Mesodermal cell (in vitro differentiated cells): ENCODE data around the gene IZUMO1.
A peak's percentile ranks its signal among the peaks of the same experiment; 100 is the strongest.
"Not testable (repeated sequence)": the region's sequence is repeated elsewhere in the genome, so short reads cannot be mapped to it uniquely, and the experiment has no call there.

Source experiments
- H3K27ac ChIP-seq: 2 replicates; pipeline ENCODE4 v1.7.0; 2013; ENCODE audit warnings: mild to moderate bottlenecking, low read depth, low read length, moderate library complexity; ENCODE audit not compliant: severe bottlenecking
- H3K36me3 ChIP-seq: 2 replicates; pipeline ENCODE4 v1.7.1; 2013; ENCODE audit warnings: mild to moderate bottlenecking, low read length, moderate library complexity; ENCODE audit not compliant: control insufficient read depth, insufficient read depth
- H3K4me1 ChIP-seq: one replicate; pipeline ENCODE4 v1.7.1; 2013; ENCODE audit warnings: mild to moderate bottlenecking, low read length; ENCODE audit not compliant: insufficient read depth, control insufficient read depth, poor library complexity, severe bottlenecking
- H3K4me3 ChIP-seq: 2 replicates; pipeline ENCODE4 v1.7.0; 2013; ENCODE audit warnings: low read length, control low read depth, mild to moderate bottlenecking; ENCODE audit not compliant: insufficient read depth, poor library complexity, severe bottlenecking; ENCODE audit errors: extremely low read depth
- H3K9me3 ChIP-seq: 2 replicates; pipeline ENCODE4 v1.7.1; 2013; ENCODE audit warnings: mild to moderate bottlenecking, low read length, moderate library complexity; ENCODE audit not compliant: control insufficient read depth
- WGBS, 2 experiments: methylation state at CpG; one replicate each; pipeline ENCODE4 v1.1.5; 2013; ENCODE audit warnings: missing lambda C conversion rate in 2 of 2; ENCODE audit not compliant: insufficient coverage in 2 of 2; 5-methylcytosine and 5-hydroxymethylcytosine counted together

Gene IZUMO1

DNA sequence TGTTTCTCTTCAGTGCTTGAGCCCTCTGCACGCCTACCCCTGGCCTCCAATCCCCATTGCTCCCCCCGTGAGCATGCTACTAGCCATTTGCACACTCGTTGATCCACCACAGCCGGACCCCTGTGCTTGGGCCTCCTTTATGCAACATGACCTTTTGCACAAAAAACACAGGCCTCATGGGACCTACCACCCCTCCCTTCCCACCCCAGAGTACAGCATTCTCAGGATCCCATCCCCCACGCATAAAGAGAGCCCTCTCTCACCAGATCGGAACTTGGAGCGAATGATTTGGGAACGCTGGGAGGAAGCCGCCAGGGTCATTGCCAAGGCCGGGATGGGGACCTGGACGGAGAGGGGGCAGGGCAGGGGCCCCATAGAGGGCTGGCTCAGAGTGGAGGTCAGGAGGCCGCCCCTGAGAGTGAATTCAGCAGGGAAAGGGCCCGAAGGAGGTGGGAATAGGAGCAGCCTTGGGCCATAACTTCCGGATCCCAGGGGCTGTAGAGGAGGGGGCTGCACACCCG lies 27.9 kb downstream of the IZUMO1 start:
- WGBS, 2 experiments, result 57 to 71% methylated on average over 13 to 14 of the region's 15 CpGs

DNA sequence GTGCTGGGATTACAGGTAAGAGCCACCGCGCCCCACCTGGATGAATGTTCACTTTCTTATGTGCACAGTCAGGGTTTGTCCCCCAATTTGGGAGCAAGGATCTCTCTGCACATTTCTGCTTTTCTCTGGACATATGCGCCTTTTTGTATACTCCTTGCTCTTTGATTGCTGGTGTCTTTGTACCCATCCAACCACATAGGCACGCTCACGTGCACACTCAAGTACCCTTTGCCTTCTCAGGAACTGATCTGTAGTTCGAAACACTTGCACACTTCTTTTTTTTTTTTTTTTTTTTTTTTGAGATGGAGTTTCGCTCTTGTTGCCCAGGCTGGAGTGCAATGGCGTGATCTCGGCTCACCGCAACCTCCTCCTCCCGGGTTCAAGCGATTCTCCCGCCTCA lies 28.6 kb downstream of the IZUMO1 start:
- not testable (repeated sequence) for H3K27ac ChIP-seq, H3K36me3 ChIP-seq, H3K9me3 ChIP-seq, H3K4me3 ChIP-seq
- peaks cover 25% of the 10 kb centered on the region for H3K4me1 ChIP-seq
- WGBS, 2 experiments, result 88 to 97% methylated on average over 8 to 9 of the region's 13 CpGs

More for the DNA sequence above, 27.9 kb downstream of the IZUMO1 start:
- Histone ChIP-seq H3K4me3 (no peak overlapping the region), H3K9me3 (no peaks in the 10 kb centered on the region), H3K36me3 (no peaks in the 10 kb centered on the region), H3K4me1 (peaks cover 22% of the 10 kb centered on the region), H3K27ac (no peak overlapping the region)

DNA sequence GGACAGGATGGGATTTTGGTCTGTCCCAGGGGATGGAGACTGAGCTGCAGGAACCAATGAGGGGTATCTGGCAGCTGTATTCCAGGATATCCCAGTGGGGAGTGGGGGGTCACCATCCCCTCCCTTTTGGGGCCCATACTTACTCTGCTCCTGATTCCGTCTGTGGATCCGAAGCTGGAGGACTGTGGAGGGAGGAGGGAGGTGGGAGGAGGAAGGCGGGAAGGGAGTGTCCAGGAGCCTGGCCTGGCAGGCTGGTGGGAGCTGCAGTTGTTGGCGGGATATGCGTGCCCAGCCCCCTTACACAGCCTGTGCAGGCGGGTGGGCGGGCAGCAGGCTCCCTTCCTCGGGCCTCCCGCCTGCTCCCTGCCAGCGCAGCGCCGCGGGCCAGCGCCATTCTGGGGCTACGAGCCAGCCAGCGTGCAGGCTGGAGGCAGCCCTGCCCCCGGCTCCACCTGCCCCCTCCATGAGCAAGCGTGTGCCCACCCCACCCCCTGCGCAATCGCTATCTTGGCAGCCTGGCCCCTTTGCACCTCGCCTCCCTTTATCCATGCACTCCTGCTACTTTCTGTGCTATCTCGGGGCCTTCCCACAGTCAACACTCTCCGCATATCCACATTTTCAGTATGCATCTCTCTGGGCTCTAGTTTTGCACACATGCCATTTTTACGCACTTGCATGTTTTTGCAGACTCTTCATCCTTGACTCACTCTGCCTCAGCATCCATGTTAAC lies 30.0 kb downstream of the IZUMO1 start:
- 27 to 33% methylated on average over 14 to 16 of the region's 24 CpGs for WGBS, 2 experiments
- H3K27ac ChIP-seq, result peak overlapping the region; percentile 29
- peak overlapping the region; percentile 5 for H3K4me3 ChIP-seq

DNA sequence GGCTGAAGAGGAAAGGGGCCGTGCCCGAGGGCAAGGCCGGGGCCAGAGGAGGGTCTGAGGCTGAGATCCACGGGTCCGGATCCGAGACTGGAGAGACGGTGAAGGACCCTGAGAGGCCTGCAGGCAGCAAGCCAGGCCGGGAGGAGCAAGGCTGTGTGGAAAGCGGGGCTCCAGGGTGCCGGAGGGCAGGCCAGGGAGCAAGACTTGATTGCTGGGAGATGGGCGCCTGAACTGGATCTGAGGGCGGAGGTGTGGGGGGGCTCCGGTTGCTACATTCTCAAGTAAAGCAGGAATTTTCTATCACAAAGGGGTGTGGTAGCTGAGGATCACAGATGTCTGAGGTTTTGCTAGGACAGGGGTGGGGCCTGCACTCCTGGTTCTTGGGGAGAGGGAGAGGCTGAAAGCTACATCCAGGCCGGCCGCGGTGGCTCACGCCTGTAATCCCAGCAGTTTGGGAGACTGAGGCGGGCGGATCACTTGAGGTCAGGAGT lies 31.0 kb downstream of the IZUMO1 start:
- H3K27ac ChIP-seq, result no peak overlapping the region
- H3K4me1 ChIP-seq, result peaks cover 30% of the 10 kb centered on the region
- 90 to 94% methylated on average over 11 to 18 of the region's 19 CpGs for WGBS, 2 experiments
- H3K36me3 ChIP-seq, result no peaks in the 10 kb centered on the region
- no peaks in the 10 kb centered on the region for H3K9me3 ChIP-seq
- no peak overlapping the region for H3K4me3 ChIP-seq

More for the DNA sequence above, 30.0 kb downstream of the IZUMO1 start:
- H3K9me3 ChIP-seq, result no peaks in the 10 kb centered on the region
- peaks cover 30% of the 10 kb centered on the region for H3K4me1 ChIP-seq
- no peaks in the 10 kb centered on the region for H3K36me3 ChIP-seq

DNA sequence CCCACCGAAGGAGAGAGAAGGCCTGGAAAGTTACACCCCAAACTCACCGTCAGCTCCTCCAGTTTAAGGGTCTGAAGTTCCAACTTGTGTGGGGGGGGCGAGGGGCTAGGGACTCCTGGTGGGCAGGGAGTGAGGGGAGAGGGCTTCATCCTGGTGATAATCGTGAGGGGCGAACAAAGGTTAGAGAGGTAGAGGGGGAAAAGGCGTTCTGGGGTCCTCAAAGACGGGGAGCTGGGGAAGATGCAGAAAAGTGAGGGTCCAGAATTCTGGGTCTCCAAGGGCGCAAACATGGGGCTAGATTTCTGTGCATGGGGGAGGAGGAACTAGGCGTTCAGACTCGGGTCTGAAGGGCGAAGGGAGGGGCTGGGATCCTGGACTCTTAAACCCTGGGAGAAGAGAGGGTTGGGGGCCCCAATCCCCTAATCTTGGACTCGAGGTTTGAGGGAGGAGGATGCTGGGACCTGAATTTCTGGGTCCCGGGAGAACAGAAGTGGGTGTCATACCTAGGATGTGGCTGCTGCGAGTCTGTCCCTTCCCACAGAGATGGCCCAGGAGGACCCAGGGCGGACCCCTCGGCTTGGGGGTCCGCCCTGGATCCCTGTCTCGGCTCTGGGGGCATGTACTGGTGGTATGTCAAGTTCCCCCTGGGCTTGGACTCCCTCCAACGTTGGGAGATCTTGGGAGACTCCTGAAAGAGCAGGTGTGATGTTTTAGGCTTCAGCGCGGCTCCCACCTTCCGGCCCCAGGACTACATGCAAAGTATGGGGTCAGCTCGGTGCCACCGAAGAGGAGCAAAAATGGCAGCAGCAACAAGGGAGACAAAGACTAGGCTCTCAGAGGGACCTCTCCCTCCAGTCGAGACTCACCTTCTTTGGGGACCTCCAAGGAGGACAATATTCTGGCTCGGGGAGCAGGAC lies 31.7 kb downstream of the IZUMO1 start:
- H3K27ac ChIP-seq, result peak overlapping the region; percentile 57

DNA sequence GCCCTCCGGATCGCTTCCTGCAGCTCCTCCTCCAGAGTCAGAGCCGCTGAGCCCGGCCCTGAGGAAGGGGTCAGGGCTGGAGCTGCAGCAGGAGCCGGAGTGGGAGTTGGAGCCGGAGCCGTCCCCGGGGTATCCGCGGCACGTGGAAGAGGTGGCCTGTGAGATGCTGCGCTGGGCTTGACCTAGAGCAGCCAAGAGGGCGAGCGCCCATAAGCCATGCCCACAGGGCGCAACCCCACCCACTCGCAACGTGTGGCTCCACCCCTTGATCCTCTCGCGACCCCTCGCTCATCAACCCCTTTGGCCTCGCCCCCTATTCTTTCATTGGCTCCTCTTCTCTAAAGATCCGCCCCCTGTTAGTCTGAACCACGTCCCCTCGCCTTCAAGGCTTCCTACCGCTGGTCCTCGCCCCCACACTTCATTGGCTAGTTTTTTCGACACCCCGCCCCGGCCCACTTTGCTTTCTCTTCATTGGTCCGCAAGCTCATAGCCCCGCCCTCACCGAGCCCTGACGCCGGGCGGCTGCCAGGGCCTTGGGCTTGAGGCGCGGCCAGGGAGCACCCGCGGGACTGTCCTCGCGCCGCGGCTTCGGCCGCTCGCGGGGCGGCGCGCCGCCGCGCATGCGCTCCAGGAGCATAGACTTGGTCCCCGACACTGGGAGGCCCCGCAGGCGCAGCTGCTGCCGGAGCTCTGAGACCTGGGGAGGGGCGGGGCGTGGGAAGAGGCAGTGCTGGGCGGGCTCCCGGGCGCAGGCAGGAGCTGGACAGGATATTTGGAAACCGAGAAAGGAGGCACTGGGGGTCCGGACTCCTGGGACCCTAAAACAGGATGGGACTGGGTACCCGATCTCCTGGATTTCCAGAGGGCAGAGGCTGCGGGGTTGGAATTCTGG lies 32.6 kb downstream of the IZUMO1 start:
- 2% methylated on average over 36 to 59 of the region's 67 CpGs for WGBS, 2 experiments
- no peaks in the 10 kb centered on the region for H3K36me3 ChIP-seq
- H3K9me3 ChIP-seq, result no peaks in the 10 kb centered on the region
- H3K4me1 ChIP-seq, result peaks cover 22% of the 10 kb centered on the region
- H3K4me3 ChIP-seq, result peak overlapping the region; percentile 71
- H3K27ac ChIP-seq, result peak overlapping the region; percentile 57

More for the DNA sequence above, 31.7 kb downstream of the IZUMO1 start:
- 82 to 85% methylated on average over 20 of the region's 26 CpGs for WGBS, 2 experiments
- Histone ChIP-seq H3K4me3 (peak overlapping the region; percentile 47), H3K36me3 (no peaks in the 10 kb centered on the region), H3K4me1 (peaks cover 27% of the 10 kb centered on the region), H3K9me3 (no peaks in the 10 kb centered on the region)

DNA sequence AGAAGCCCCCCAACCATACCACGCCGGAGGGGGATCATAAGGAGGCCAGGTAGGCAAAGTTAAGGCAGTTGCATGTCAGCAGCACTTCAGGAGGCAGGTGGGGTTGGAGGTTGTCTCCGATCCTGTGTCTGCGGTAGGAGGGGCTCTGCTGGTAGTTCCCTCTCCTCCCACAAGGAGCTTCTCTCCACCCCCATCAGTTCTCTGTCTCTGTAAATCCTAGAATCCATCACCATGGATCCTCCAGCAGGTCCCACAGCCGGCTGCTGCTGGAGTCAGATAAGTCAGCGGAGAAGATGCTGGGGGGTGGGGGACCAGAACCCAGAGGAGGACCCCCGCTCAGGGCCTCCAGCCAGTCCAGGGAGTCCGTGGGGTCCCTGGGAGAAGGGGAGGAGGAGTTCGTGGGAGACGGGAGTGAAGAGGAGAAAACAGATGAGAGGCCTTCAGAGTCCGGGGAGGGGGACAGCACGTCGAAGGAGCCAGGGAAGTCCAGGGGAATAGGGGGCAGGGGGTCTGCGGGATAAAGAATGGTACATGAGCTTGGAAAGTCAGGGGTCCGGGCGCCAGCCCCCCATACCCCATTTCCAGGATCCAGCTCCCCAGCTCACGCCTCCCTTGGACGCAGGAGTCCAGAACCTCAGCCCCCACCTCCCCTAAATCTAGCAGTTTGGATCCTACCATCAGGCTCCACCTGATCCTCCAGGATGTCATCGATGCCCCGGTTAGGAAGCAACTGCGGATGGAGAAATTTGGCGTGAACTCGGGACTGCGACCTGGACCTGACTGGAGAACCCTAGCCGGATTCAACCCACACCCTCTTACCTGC lies 33.5 kb downstream of the IZUMO1 start:
- Histone ChIP-seq H3K4me3 (peak overlapping the region; percentile 71), H3K27ac (no peak overlapping the region), H3K36me3 (no peaks in the 10 kb centered on the region), H3K9me3 (no peaks in the 10 kb centered on the region), H3K4me1 (peaks cover 19% of the 10 kb centered on the region)
- 1 to 8% methylated on average over 12 to 15 of the region's 25 CpGs for WGBS, 2 experiments

DNA sequence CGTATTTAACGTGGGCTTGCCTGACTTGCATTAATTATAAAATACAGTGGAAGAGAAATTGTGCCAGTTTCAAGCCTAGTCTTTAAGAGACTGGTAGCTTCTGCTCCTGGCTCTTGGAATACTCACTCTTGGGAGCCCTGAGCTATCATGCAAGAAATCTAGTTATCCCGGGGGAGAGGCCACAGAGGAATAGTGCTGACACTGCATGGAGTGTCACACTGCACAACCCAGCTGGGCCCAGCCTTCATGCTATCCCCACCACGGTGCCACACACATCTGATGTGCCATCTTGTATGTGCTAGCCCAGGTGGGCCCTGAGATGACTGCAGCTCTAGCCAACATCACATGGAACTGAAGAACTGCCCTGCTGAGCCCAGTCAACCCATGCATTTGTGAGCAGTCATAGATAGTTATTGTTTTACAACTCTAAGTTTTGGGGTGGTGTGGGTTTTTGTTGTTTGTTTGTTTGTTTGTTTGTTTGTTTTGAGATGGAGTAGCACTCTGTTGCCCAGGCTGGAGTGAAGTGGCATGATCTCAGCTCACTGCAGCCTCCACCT lies 35.5 kb downstream of the IZUMO1 start:
- H3K27ac ChIP-seq, result no peak overlapping the region
- no peaks in the 10 kb centered on the region for H3K9me3 ChIP-seq
- H3K36me3 ChIP-seq, result no peaks in the 10 kb centered on the region
- H3K4me1 ChIP-seq, result peaks cover 12% of the 10 kb centered on the region
- no peak overlapping the region for H3K4me3 ChIP-seq
- 84 to 90% methylated on average over 3 to 4 of the region's 4 CpGs for WGBS, 2 experiments

DNA sequence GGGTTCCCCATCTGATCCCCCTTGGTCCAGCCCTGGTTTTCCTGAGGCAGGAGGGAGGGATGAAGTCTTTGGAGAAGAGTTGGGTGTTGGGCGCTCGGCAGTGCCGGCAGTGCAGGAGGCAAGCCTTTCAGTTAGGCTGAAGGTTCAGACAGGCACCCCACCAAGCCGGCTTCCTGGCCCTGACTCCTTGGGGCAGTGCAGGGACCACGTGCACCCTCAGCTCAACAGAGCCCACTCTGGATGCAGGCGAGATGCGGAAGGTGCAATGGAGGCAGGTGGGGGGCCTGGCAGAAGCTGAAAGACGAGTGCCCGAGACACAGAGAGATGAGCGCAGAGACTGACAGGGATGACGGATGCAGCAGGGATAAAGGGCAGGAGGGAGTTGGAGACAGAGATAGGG lies 38.2 kb downstream of the IZUMO1 start:
- Histone ChIP-seq H3K27ac (no peak overlapping the region), H3K9me3 (no peaks in the 10 kb centered on the region), H3K36me3 (no peaks in the 10 kb centered on the region), H3K4me1 (peaks cover 8% of the 10 kb centered on the region), H3K4me3 (no peak overlapping the region)
- WGBS, 2 experiments, result 59 to 68% methylated on average over 10 of the region's 11 CpGs
